NCI-H2029 (cell line): Measurements from ENCODE around the gene FAT1.

ENCODE experiments used
- DNase-seq: peaks from one replicate; lab custom pipeline; 2025; lab: John Stamatoyannopoulos, UW

Gene FAT1

GRCh38 chr4:186561748-186562147 is 161.9 kb downstream of the FAT1 start:
- no peak for DNase-seq

GRCh38 chr4:186560647-186561046 is 163.0 kb downstream of the FAT1 start:
- DNase-seq: no peak

DNA sequence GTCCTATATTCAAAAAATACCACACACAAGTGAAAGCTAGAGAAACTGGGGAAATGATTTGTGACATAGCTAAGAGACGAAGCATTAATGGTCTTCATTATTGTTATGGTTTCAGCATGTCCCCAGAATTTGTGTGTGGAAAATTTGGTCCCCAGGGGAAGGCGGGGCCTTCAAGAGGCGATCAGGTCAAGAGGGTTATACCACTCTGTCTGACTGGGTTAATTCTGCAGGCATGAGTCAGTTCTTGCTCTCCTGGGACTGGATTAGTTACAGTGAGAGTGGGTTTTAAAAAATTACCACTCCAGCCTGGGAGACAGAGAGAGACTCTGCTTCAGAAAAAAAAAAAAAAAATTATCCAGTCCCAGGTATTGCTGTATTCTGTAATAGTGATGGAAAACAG is 166.2 kb downstream of the FAT1 start:
- DNase-seq: no peak

- peak; percentile 20 for DNase-seq
Measured at GRCh38 chr4:186557061-186557460, 166.6 kb downstream of the FAT1 start.

DNA sequence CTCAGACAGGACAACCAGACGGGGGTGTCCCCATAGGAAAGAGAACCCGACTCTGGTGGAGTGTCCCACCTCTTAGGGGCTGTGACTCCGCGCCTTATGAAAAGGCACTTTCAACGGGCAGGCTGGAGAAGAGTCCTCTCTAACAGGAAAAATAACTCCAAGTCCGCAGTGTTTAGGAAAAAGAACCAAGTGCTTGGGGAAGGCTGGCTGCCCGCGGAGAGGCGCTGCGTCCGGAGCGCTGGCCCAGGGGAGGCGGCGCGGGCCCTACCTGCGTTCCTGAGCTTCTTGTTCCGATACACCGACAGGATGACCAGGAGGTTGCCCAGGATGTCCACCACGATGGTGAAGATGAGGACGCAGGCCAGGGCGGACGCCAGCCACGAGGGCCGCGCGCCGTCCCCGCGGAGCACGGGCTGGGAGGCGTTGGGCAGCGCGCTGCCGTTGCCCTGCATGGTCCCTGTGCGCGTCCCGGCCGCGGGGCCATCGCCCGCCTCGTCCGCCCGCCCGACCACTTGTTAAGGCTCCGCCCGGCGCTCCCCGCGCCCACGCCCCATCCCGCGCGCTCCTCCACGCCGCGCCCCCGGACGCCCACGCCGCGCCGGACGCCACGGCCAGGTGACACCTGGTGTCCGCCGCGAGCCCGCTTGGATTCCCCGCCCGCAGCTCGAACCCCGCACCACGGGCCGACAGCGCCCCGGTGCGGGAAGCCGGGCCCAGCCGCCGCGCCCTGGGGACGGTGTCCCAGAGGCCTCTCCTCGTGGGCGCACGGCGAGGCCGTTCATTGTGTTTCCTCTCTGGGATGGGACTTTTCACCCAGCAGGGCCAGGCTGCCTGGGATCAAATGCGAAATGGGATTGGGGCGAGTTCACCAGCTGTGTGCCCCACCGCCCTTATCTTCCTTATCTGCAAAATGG is 168.5 kb downstream of the FAT1 start, which contains the start of gene MTNR1A:
TSS of gene MTNR1A (minus strand) at position 654 of the 914 bp plus-strand sequence. CDS start at position 452, 202 bp downstream.
- DNase-seq: no peak

- peak; percentile 67 for DNase-seq
Measured at GRCh38 chr4:186554539-186554913, 169.1 kb downstream of the FAT1 start.

- DNase-seq: no peak
Measured at GRCh38 chr4:186553717-186554116, 169.9 kb downstream of the FAT1 start.

GRCh38 chr4:186551849-186552248 is 171.8 kb downstream of the FAT1 start:
- DNase-seq: no peak

DNA sequence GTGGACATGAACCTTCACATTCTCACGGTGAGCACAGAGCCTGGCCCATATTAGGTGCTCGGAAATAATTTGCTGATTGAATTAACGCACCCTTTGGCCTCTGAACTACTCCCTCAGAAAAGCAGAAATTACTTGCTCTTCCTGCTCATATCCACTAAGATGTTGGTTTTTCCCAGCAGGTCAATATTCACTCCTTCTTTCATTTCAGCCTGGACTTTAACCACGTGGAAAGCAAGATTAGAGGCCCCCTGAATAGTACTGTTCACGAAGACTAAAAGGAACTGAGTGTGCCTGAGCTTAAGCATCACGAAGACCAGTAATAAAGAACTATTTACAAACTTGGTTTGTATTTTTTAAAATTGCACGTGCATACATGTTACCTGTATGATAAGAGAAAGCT is 178.2 kb downstream of the FAT1 start:
- DNase-seq: no peak

DNA sequence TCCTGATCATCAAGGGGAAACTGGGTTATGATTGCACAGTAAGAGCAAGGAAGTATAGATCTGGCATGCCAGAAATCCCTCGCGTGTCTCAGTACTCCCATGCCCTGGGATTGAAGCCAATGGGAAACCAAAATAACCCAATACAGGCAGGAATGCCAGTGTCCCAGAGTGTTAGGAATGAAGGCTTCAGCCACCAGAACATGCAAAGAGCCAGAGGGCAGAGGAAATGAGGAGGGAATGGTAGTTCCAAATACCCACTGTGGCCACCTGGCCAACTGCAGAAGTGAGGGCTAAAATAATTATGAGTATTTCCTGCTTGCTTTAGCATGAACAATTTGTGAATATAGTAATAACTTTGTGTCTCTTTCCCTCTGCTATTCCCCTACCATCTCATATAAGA is 180.4 kb downstream of the FAT1 start:
- DNase-seq: no peak

DNA sequence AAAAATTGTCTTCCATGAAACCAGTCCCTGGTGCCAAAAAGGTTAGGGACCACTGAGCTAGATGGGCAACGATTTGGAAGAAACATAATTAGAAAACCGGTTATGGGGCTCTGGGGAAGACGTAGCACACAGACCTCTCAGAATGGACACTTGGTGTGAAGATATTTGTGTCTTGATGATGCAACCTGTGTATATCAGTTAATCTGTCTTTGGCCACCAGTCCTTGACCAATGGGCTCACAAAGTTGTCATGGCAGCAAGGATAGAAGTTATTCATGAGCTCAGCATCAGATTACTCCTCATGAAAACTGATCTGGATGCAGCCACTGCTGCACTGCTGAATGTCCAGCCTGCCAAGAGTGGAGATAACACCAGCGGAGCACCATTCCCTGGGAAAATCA is 181.9 kb downstream of the FAT1 start:
- DNase-seq: no peak

DNA sequence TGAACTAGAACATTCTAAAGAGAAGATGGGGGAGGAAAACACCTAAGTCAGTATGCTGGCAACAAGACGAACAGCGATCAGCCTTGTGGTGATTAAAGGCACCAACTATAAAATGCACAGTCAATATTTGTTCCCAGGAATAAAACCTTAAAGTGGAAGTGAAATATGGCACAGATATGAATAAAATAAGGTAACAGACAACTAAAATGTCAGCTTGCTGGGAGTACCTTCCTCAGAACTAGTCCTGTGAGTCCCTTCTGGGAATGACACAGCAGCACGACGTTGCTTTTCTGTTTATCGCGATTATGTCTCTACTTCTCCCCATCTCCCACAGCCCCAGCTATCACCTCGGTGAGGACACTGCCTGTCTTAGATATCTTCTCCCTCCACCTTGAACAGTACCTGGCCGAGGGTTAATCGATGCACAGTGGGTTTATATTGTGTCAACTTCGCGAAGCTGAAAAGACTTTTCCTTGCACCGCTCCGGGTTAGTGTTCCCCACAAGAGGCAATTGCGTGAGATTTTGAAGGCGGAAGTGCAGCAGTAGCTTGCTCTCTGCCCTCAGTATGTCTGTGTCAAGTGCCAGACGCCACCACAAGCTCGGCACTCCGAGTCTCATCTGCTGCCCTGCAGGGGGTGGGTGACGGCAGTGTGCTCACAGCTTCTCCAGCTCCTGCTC is 185.7 kb downstream of the FAT1 start:
- DNase-seq: no peak
